PC-9 (cell line): Measurements from ENCODE around the gene CDYL2.

ENCODE experiments used
- EZH2 ChIP-seq: fragments of 200-600 bp; sonication (generic); IDR thresholded peaks from 2 replicates; pipeline ENCODE4 v1.8.0; 2017; ENCODE audit warnings: antibody characterized with exemption, low read depth
- TF ChIP-seq, protein P1 (sequence below): fragments of 200-600 bp; sonication (generic); conservative IDR thresholded peaks from 2 replicates; pipeline ENCODE4 v1.6.1; 2017; ENCODE audit warnings: mixed run types, antibody characterized with exemption, mild to moderate bottlenecking, moderate library complexity

DNA sequence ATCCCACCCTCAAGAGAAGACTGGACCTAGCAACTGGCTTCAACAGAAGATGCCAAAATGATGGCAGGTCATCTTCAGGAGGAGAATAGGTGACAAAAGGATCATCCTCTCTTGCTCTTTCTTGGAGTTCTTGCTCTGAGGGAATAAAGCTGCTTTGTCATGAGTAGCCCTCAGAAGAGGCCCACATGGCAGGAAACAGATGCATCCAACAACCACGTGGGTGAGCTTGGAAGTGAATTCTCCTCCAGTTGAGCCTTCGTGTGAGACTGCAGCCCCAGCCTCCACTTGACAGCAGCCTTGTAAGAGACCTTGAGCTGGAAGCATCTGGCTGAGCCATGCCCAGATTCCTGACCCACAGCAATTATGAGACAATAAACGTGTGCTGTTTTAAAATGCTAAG, 176.1 kb downstream of the CDYL2 start:
- TF ChIP-seq, protein P1, sequence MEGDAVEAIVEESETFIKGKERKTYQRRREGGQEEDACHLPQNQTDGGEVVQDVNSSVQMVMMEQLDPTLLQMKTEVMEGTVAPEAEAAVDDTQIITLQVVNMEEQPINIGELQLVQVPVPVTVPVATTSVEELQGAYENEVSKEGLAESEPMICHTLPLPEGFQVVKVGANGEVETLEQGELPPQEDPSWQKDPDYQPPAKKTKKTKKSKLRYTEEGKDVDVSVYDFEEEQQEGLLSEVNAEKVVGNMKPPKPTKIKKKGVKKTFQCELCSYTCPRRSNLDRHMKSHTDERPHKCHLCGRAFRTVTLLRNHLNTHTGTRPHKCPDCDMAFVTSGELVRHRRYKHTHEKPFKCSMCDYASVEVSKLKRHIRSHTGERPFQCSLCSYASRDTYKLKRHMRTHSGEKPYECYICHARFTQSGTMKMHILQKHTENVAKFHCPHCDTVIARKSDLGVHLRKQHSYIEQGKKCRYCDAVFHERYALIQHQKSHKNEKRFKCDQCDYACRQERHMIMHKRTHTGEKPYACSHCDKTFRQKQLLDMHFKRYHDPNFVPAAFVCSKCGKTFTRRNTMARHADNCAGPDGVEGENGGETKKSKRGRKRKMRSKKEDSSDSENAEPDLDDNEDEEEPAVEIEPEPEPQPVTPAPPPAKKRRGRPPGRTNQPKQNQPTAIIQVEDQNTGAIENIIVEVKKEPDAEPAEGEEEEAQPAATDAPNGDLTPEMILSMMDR: no peak
- no peak for TF ChIP-seq EZH2
